GM13976 (cell line): ENCODE measurements around the gene CSHL1.
A peak's percentile ranks its signal among the peaks of the same experiment; 100 is the strongest.

Experiments used
- DNase-seq: peaks from one replicate; pipeline ENCODE4 v3.0.0; 2012; ENCODE audit warnings: low spot score
- CTCF ChIP-seq: IDR thresholded peaks from 2 replicates; pipeline ENCODE4 v1.5.1; 2012; ENCODE audit warnings: borderline replicate concordance, mild to moderate bottlenecking; ENCODE audit not compliant: insufficient read depth; ENCODE audit errors: extremely low read depth, missing control alignments, control extremely low read depth
- in situ Hi-C: fragments of 300-500 bp; cut with MboI; formaldehyde crosslinking; loops from one replicate; pipeline ENCODE4 v1.12.0; 2022; ENCODE audit warnings: low sequenced_read_pairs, mixed read lengths, inconsistent platforms; ENCODE audit not compliant: unreplicated experiment

Gene CSHL1

GRCh38 chr17:63954402-63955063, 43.5 kb upstream of the CSHL1 start:
- in situ Hi-C loops, result no loop called here
- no peak for TF ChIP-seq CTCF
- no peak for DNase-seq

- DNase-seq, result peak; percentile 79
- in situ Hi-C loops, result no loop called here
- TF ChIP-seq CTCF, result peak; percentile 71
Observed at GRCh38 chr17:63950940-63951907, 40.2 kb upstream of the CSHL1 start.

GRCh38 chr17:63949576-63950250, 38.7 kb upstream of the CSHL1 start:
- in situ Hi-C loops, result no loop called here
- DNase-seq, result no peak
- no peak for TF ChIP-seq CTCF

- in situ Hi-C loops, result no loop called here
- TF ChIP-seq CTCF, result no peak
Observed at GRCh38 chr17:63948521-63948920, 37.5 kb upstream of the CSHL1 start.

GRCh38 chr17:63947711-63948330, 36.8 kb upstream of the CSHL1 start:
- in situ Hi-C loops, result no loop called here
- no peak for TF ChIP-seq CTCF
- no peak for DNase-seq

More at GRCh38 chr17:63948521-63948920, 37.5 kb upstream of the CSHL1 start:
- no peak for DNase-seq
